Thoracic aorta (tissue), 2 donors: ENCODE data around the gene CPT1C. TPM values are rescaled to one million over a fixed set of nuclear protein-coding genes. Genes with fewer than 3 reads are reported as not detected.

Experiments
- ATAC-seq: fragments of 150-250 bp; one replicate; pipeline ENCODE4 v1.8.0; 2017; ENCODE audit warnings: low read depth; ENCODE audit not compliant: insufficient number of reproducible peaks, low FRiP score
- DNase-seq: peaks from one replicate; pipeline ENCODE4 v3.0.0-alpha.2; 2020; ENCODE audit warnings: low spot score
- H3K27ac ChIP-seq, 2 donors: fragments of 200-600 bp; sonication (generic); 1 replicate in 1 of 2; 2 replicates in 1 of 2; pipeline ENCODE4 v1.5.1; 2016; ENCODE audit warnings: mild to moderate bottlenecking in 2 of 2, moderate library complexity in 2 of 2
- H3K27me3 ChIP-seq: fragments of 200-600 bp; sonication (generic); replicated peaks from 2 replicates; pipeline ENCODE4 v1.6.0; 2016; ENCODE audit warnings: mild to moderate bottlenecking; ENCODE audit not compliant: insufficient read depth
- H3K36me3 ChIP-seq: fragments of 200-600 bp; sonication (generic); one replicate; pipeline ENCODE4 v1.5.1; 2016
- H3K4me1 ChIP-seq, 2 donors: fragments of 200-600 bp; sonication (generic); 1 replicate in 1 of 2; 2 replicates in 1 of 2; pipeline versions ENCODE4 v1.5.1 to v1.6.0; 2016; ENCODE audit warnings: low read depth in 2 of 2, mild to moderate bottlenecking in 1 of 2; ENCODE audit not compliant: control insufficient read depth in 1 of 2
- H3K4me3 ChIP-seq: fragments of 200-600 bp; sonication (generic); 2 replicates; pipeline ENCODE4 v1.5.1; 2016; ENCODE audit warnings: mild to moderate bottlenecking
- H3K9me3 ChIP-seq: fragments of 200-600 bp; sonication (generic); 2 replicates; pipeline ENCODE4 v1.5.1; 2016
- total RNA-seq, 2 donors: library from RNA; depleted of rRNA; stranded (reverse); fragments of >200 nt; gene quantifications; one replicate each; pipeline versions ENCODE4 v1.1.0 to v1.2.3, GENCODE V29; 2016
- TF ChIP-seq, protein P1 (sequence below): fragments of 200-600 bp; sonication (generic); IDR thresholded peaks from one replicate; pipeline ENCODE4 v1.5.1; 2019; ENCODE audit warnings: antibody characterized with exemption

The CPT1C gene
- total RNA-seq, 2 donors from 2014 or later = 2.5 to 3.9 TPM

DNA sequence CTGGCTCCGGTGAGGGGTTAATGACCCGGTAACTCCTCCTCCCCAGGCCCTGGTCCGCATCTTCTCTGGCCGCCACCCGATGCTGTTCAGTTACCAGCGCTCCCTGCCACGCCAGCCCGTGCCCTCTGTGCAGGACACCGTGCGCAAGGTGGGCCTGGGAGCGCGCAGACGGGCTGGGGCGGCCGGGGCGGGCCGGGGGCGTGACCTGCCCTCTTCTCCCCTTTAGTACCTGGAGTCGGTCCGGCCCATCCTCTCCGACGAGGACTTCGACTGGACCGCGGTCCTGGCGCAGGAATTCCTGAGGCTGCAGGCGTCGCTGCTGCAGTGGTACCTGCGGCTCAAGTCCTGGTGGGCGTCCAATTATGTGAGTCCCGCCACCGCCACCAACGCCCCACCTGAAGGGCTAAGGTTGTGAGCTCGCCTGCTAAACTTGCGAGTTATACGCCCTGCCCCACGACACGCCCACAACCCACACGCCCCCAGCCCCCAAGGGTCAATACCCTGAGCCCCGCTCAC lies 10.4 kb downstream of the CPT1C start:
- Histone ChIP-seq H3K27ac (no peak overlapping the region), H3K36me3 (no peaks in the 10 kb centered on the region), H3K4me3 (no peak overlapping the region), H3K4me1 (no peaks in the 10 kb centered on the region), H3K27me3 (no peaks in the 10 kb centered on the region), H3K9me3 (no peaks in the 10 kb centered on the region)
- DNase-seq (no peak), ATAC-seq (no peak)
- TF ChIP-seq, protein P1, sequence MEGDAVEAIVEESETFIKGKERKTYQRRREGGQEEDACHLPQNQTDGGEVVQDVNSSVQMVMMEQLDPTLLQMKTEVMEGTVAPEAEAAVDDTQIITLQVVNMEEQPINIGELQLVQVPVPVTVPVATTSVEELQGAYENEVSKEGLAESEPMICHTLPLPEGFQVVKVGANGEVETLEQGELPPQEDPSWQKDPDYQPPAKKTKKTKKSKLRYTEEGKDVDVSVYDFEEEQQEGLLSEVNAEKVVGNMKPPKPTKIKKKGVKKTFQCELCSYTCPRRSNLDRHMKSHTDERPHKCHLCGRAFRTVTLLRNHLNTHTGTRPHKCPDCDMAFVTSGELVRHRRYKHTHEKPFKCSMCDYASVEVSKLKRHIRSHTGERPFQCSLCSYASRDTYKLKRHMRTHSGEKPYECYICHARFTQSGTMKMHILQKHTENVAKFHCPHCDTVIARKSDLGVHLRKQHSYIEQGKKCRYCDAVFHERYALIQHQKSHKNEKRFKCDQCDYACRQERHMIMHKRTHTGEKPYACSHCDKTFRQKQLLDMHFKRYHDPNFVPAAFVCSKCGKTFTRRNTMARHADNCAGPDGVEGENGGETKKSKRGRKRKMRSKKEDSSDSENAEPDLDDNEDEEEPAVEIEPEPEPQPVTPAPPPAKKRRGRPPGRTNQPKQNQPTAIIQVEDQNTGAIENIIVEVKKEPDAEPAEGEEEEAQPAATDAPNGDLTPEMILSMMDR = no peak

DNA sequence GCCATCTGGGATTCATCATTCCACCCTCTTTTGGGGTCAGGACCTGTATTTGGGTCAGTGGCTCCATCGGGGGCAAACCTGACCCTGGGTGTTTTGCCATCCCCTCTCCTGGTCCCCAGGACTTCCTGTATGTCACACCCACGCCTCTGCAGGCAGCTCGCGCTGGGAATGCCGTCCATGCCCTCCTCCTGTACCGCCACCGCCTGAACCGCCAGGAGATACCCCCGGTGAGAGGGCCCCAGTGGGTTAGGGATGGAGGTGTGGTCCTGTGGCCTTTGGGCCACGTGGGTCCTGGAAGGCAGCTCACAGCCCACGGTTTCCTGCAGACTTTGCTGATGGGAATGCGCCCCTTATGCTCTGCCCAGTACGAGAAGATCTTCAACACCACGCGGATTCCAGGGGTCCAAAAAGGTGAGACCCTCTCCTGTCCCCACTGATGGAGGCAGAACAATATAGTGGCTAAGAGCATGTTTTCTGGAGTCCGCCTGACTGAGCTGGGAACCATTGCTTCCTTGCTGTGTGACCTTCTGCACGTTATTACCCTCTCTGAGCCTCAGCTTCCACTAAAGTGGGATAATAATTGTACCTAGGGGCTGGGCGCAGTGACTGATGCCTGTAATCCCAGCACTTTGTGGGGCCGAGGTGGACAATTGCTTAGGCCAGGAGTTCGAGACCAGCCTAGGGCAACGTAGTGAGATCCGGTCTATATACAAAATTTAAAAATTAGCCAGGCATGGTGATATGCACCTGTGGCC lies 14.1 kb downstream of the CPT1C start:
- Histone ChIP-seq H3K36me3 (no peaks in the 10 kb centered on the region), H3K27ac (no peak overlapping the region), H3K4me3 (no peak overlapping the region), H3K4me1 (no peaks in the 10 kb centered on the region), H3K27me3 (no peaks in the 10 kb centered on the region), H3K9me3 (no peaks in the 10 kb centered on the region)
- ATAC-seq = no peak
- no peak for DNase-seq
- TF ChIP-seq, protein P1 = no peak

DNA sequence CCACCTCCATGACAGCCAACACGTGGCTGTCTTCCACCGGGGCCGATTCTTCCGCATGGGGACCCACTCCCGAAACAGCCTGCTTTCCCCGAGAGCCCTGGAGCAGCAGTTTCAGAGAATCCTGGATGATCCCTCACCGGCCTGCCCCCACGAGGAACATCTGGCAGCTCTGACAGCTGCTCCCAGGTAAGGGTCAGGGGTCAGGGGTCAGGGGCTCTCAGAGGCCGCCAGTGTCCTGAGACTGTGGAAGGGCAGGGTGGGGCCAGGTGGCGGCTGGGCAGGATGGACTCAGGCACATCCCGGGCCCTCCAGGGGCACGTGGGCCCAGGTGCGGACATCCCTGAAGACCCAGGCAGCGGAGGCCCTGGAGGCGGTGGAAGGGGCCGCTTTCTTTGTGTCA lies 15.0 kb downstream of the CPT1C start:
- Histone ChIP-seq H3K4me3 (no peak overlapping the region), H3K9me3 (no peaks in the 10 kb centered on the region), H3K27me3 (no peaks in the 10 kb centered on the region), H3K36me3 (no peaks in the 10 kb centered on the region), H3K27ac (no peak overlapping the region), H3K4me1 (no peaks in the 10 kb centered on the region)
- ATAC-seq (no peak), DNase-seq (no peak)
- TF ChIP-seq, protein P1 = no peak

DNA sequence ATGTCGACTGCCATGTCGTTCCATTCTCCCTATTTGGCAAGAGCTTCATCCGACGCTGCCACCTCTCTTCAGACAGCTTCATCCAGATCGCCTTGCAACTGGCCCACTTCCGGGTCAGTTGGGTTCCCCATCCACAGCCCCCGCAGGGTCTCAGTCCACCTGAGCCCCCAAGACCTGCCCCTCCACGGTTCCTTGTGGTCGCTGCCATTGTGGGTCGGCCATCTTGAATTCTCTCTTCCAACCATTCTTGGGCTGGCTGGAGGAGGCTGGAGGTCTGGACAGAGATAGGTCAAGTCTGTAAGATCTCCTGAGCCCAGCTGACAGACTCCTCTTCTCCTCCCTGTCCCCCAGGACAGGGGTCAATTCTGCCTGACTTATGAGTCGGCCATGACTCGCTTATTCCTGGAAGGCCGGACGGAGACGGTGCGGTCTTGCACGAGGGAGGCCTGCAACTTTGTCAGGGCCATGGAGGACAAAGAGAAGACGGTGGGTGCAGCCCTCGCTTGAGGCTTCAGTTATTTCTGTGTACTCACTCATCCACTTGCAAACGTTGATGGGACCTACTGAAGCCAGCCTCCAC lies 19.5 kb downstream of the CPT1C start:
- Histone ChIP-seq H3K27ac (no peak overlapping the region), H3K9me3 (no peaks in the 10 kb centered on the region), H3K4me3 (no peak overlapping the region), H3K27me3 (no peaks in the 10 kb centered on the region), H3K36me3 (no peaks in the 10 kb centered on the region), H3K4me1 (no peaks in the 10 kb centered on the region)
- TF ChIP-seq, protein P1 = no peak
- DNase-seq = no peak
- no peak for ATAC-seq

DNA sequence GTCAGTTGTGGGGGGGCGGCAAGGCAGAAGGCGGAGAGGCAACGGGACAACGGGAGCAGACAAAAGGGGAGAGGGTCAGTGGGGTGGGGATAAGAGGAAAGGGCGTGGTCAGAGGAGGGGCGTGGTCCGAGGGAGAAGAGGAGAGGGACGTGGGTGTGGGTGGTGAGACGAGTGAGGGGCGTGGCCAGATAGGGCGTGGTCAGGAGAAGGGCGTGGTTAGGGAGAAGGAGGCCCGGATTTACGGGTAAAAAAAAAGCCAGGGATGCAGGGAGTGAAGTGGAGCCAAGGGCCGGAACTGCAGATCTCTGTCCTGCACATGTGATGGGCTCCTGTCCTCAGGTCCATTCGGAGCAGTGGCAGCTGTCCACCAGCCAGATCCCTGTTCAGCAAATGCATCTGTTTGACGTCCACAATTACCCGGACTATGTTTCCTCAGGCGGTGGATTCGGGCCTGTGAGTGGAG lies 21.5 kb downstream of the CPT1C start:
- no peaks in the 10 kb centered on the region for H3K27me3 ChIP-seq
- H3K27ac ChIP-seq = no peak overlapping the region
- peaks cover 0 to under 1% of the 10 kb centered on the region in 2 donors for H3K4me1 ChIP-seq
- H3K4me3 ChIP-seq = no peak overlapping the region
- no peaks in the 10 kb centered on the region for H3K9me3 ChIP-seq
- H3K36me3 ChIP-seq = no peaks in the 10 kb centered on the region
- ATAC-seq = no peak
- TF ChIP-seq, protein P1 = no peak
- DNase-seq = no peak
